Activated CD4-positive, alpha-beta T cell treated with anti-CD3 and anti-CD28 coated beads, Interleukin-2, amount 50 U/mL, for 4 hours (primary cell): Measurements from ENCODE around the gene EDEM2.
"Not testable (repeated sequence)": the region's sequence is repeated elsewhere in the genome, so short reads cannot be mapped to it uniquely, and the experiment has no call there.

Source experiments
- DNase-seq, 2 experiments: peaks; one replicate each; pipeline ENCODE4 v3.0.0-alpha.2; 2020

EDEM2 gene

GRCh38 chr20:35122756-35123405 lies 24.3 kb downstream of the EDEM2 start:
- DNase-seq: no peak

- DNase-seq: no peak
Measured at GRCh38 chr20:35121186-35121585, 25.9 kb downstream of the EDEM2 start.

- DNase-seq: no peak
Measured at GRCh38 chr20:35120012-35120701, 27.0 kb downstream of the EDEM2 start.

DNA sequence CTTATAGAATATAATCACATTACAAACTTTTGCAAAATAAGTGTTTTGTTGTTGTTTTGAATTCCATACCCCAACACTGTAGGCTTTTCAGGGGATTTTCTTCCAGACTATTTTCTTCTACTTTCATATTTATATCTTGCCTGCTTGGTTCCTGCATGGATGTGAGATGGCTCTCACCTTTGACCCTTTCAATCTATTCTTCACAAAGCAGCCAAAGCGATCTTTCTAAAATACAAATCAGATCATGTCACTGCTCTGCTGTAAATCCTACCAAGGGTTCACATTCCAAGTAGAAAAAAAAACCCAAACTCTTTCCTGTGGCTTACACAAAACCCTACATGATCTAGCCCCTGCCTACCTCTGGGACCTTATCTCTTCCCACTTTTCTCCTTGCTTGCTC lies 29.5 kb downstream of the EDEM2 start:
- DNase-seq: no peak

- no peak for DNase-seq
Measured at GRCh38 chr20:35117196-35117595, 29.9 kb downstream of the EDEM2 start.

- no peak for DNase-seq
Measured at GRCh38 chr20:35116258-35116657, 30.9 kb downstream of the EDEM2 start.

DNA sequence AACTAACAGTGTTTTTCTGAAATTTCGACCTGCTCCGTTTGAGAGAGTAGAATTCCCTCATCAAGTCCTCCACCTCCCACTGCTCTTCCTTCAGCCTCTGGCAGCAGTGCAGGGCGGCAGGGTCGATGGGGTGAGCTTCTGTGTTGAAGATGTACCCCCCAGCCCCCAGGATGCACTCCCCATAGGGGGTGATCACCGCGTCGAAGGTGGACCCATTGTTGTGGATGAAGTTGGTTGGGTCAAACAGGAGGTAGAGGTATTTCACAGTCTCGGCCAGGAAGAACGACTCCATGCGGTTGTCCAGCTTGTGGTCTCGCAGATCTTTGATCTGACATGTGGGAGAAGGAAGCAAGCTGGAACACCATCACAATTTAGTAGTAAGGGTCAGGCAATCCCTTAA lies 31.5 kb downstream of the EDEM2 start:
- DNase-seq: no peak

- DNase-seq: not testable (repeated sequence)
Measured at GRCh38 chr20:35112276-35112675, 34.9 kb downstream of the EDEM2 start.

- no peak for DNase-seq
Measured at GRCh38 chr20:35111141-35111888, 35.8 kb downstream of the EDEM2 start.

- DNase-seq: no peak
Measured at GRCh38 chr20:35108921-35109320, 38.2 kb downstream of the EDEM2 start.

DNA sequence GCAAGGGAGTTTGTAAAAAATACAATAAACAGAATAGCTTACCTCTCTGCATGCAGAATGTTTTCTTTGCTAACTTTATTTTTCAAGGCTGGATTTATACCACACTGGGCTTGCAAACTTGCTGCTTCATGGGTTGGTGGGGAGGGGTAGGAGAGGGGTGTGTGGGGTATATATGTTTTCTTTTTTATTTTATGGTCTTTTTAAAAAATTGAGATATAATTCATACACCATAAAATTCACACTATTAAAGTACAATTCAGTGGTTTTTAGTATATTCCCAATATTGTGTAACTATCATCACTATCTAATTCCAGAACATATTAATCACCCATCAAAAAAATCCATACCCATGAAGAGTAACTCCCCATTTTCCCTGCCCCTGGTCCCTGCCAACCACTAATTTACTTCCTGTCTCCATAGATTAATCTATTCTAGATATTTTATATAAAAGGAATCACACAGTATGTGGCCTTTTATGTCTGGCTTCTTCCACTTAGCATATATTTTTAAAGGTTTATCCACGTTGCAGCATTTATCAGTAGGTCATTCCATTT lies 40.2 kb downstream of the EDEM2 start:
- DNase-seq: no peak

DNA sequence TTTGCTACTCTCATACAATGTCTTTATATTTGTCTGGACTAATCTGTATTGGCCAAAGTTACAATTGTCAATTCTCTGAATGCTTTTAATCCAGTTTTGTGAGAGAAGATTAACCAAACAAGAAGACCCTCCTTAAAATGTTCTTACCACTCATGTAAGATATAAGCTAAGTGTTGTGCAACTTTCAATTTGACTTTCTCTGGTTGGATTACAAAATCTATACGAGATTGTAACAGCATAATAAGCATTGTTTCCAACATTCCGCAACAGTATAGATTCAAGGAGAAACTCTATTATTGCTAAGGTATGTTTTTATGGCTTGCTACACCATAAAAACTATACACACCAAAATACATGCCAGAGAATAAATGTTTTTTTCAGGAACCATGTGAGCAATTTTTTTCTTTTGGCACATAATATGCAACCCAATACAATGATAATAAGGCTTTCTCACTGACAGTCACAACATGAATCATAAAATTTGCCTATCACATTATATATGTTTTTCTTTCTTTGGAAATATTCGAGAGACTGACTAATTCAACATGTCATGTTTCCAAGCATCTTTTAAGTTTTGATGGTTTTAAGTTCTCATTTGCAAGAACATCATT lies 42.3 kb downstream of the EDEM2 start:
- no peak for DNase-seq

DNA sequence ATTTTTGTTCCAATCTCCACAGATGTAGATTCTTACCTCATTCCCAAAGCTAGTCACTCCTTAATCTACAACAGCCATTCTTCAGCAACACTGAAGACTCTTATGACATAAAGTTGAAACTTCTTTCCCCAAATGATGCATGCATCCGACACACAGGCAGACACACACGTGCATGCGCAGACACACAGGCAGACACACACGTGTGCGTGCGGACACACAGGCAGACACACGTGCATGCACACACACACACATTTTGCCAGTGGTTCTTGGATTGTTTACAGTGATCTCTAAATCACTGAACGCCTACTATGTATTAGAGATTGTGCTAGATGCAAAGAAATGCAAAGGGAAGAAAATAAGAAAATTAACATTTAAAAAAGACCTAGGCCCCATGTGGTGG lies 45.5 kb downstream of the EDEM2 start:
- no peak for DNase-seq

- DNase-seq: peak; percentile 28 to 34
Measured at GRCh38 chr20:35093267-35093884, 53.8 kb downstream of the EDEM2 start.

- peak; percentile 80 to 82 for DNase-seq
Measured at GRCh38 chr20:35092524-35093266, 54.4 kb downstream of the EDEM2 start, which contains the start of gene TRPC4AP. Gene TRPC4AP (minus strand): TSS chr20:35092807. CDS start chr20:35092781, 26 bp downstream.

- DNase-seq: peak in 1 of 2 experiments; percentile 4
Measured at GRCh38 chr20:35091816-35092523, 55.2 kb downstream of the EDEM2 start.

- DNase-seq: no peak
Measured at GRCh38 chr20:35088231-35089145, 58.6 kb downstream of the EDEM2 start.

GRCh38 chr20:35087791-35088190 lies 59.3 kb downstream of the EDEM2 start:
- no peak for DNase-seq

DNA sequence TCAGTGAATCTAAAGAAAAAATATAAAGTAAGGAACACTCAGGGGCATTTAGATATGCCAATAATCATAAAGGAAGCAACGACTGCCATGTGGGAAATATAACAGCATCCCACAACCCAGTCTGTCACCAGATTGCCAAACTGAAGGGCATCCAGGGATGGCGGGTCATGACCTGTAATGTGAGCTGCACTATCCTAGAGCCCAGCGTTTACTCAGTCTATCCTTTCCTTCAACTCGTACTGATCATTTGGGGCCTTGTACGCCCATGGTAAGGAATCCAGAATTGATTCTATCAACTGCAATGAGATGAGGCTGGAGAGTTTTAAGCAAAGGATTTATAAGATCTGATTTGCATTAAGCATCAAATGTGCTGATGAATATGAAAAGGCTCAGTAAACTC lies 59.8 kb downstream of the EDEM2 start:
- DNase-seq: no peak
